ENCODE results near the gene CPNE4. TPM values are rescaled to one million over a fixed set of nuclear protein-coding genes. Genes with fewer than 3 reads are reported as not detected.

The CPNE4 gene
- total and polyA plus RNA-seq, 2 donors (not counting 3 experiments of a cell fraction or from before 2014, with no cell fraction given), result not detected

- H3K36me3 ChIP-seq (ENCODE audit: control insufficient read depth in 2 of 2, extremely low read depth in 1 of 2, insufficient read depth in 2 of 2, low read length in 2 of 2), result peaks cover 1 to 5% of the 10 kb centered on the region in 2 experiments
- intact Hi-C loops (cut with micrococcal nuclease) (loop anchor here (1.0 to 5.0 kb wide), 4 partner anchors 101 to 476 kb away; partner anchors contain the start of genes ASTE1 and NEK11), dilution Hi-C loops (cut with MboI; ENCODE audit: extremely low pct_ligation_motif_present, low sequenced_read_pairs) (no loop called here)
- H3K4me1 ChIP-seq (ENCODE audit: control insufficient read depth, extremely low read depth, insufficient read depth, low read length), result peaks cover 32% of the 10 kb centered on the region
- TF ChIP-seq POLR2AphosphoS5 (IDR thresholded peaks at IDR 0.05; ENCODE audit: insufficient read depth, low read depth, low read length) (no peak), FOS (IDR thresholded peaks at IDR 0.05; ENCODE audit: borderline replicate concordance, insufficient read depth, low read length) (peak; percentile 4)
- H3K27me3 ChIP-seq (ENCODE audit: control insufficient read depth in 2 of 2, insufficient read depth in 2 of 2, low read length in 2 of 2), result no peaks in the 10 kb centered on the region
- no peaks in the 10 kb centered on the region for H3K9me1 ChIP-seq (replicated peaks; ENCODE audit: control insufficient read depth, extremely low read depth, insufficient read depth, low read length)
- H3K79me2 ChIP-seq (ENCODE audit: control insufficient read depth, insufficient read depth, low read length), result peaks cover 38% of the 10 kb centered on the region
- H3K4me2 ChIP-seq (ENCODE audit: insufficient read depth, low read length), result peak overlapping the region; percentile 95
- peak; percentile 46 for FAIRE-seq
- no peaks in the 10 kb centered on the region for H3K9me3 ChIP-seq (replicated peaks; ENCODE audit: control insufficient read depth, insufficient read depth, low read length)
- CTCF ChIA-PET, result interaction anchor here (1.4 kb wide), 1 partner anchor 24 kb away, joined by 4 read pairs; no protein-coding TSS in a partner anchor
- peak overlapping the region; percentile 62 for H3K27ac ChIP-seq (ENCODE audit: insufficient read depth, low read depth, low read length)
- BruUV-seq (replicated peaks), result TSS peak; percentile 78
- peak; percentile 50 for DNase-seq (ENCODE audit: low read depth, low spot score)
- H2AFZ ChIP-seq (ENCODE audit: low read depth, low read length), result peak overlapping the region; percentile 94
- POLR2A ChIA-PET, result interaction anchor here (0.8 to 1.1 kb wide), 2 partner anchors 101 to 122 kb away, joined by 3 read pairs; partner anchors contain the start of gene NUDT16
- peak overlapping the region; percentile 88 for H3K9ac ChIP-seq (replicated peaks; ENCODE audit: extremely low read depth, insufficient read depth, low read length)
- H3K4me3 ChIP-seq (replicated peaks in 1 of 3; ENCODE audit: insufficient read depth in 1 of 3, low read depth in 1 of 3, low read length in 3 of 3), result peak overlapping the region; percentile 65 to 85 (median 85)
- no peaks in the 10 kb centered on the region for H4K20me1 ChIP-seq (replicated peaks; ENCODE audit: control insufficient read depth, extremely low read depth, insufficient read depth, low read length)
Measured at GRCh38 chr3:131503320-131503635, 531.5 kb downstream of the CPNE4 start.

DNA sequence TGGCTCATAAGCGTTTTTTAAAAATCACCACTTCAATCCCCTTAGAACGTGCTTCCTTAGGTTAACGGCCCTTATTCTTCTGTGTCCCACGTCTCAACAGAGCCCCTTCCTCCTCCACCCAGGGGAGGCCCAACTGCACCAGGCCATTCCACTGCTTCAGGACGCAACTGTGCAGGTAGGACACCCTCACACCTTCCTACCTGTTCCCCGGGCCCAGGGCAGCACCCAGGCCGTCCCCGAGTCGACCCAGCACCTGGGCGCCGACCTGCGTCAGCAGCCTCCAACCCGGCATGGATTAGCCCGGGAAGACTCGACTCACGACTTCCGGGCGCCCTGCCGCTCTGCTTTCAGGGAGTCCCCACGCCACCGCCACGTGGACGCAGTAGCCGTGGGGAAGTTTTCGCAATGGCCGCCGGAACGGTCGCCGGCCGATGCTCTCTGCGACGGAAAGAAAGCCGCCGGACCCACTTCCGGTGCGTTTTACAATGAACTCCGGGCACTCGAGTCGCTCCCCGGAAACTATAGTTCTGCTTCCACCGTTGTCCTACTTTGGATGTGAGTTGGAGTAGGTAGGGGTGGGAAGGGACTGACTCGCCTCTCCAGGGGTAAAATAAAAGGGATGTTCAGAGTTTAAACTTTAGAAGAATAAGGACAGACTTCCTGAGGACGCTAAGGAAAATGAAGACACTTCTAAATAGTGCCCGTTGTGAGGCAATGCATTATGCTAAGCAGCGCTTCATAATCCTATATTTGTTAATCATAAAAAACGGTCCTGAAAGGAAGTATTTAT lies 532.1 kb downstream of the CPNE4 start, which contains the start of gene MRPL3:
Gene MRPL3, minus strand, starts transcription at position 442 of the 790 bp plus-strand sequence. Its CDS starts 150 bp downstream, at position 292.
- dilution Hi-C loops (cut with MboI; ENCODE audit: extremely low pct_ligation_motif_present, low sequenced_read_pairs), result no loop called here

More for the DNA sequence above, 532.1 kb downstream of the CPNE4 start, which contains the start of gene MRPL3:
- Histone ChIP-seq H3K9ac (replicated peaks; ENCODE audit: extremely low read depth, insufficient read depth, low read length) (peak within 1 kb of the TSS; percentile 88), H2AFZ (ENCODE audit: low read depth, low read length) (peak within 1 kb of the TSS; percentile 94), H3K4me1 (ENCODE audit: control insufficient read depth, extremely low read depth, insufficient read depth, low read length) (peaks cover 32% of the 10 kb centered on the region), H3K27me3 (ENCODE audit: control insufficient read depth in 2 of 2, insufficient read depth in 2 of 2, low read length in 2 of 2) (no peaks in the 10 kb centered on the region), H3K36me3 (ENCODE audit: control insufficient read depth in 2 of 2, extremely low read depth in 1 of 2, insufficient read depth in 2 of 2, low read length in 2 of 2) (peaks cover 1 to 9% of the 10 kb centered on the region in 2 experiments), H3K9me1 (replicated peaks; ENCODE audit: control insufficient read depth, extremely low read depth, insufficient read depth, low read length) (no peaks in the 10 kb centered on the region), H3K4me3 (replicated peaks in 1 of 3; ENCODE audit: insufficient read depth in 1 of 3, low read depth in 1 of 3, low read length in 3 of 3) (peak within 1 kb of the TSS; percentile 65 to 85 (median 85)), H4K20me1 (replicated peaks; ENCODE audit: control insufficient read depth, extremely low read depth, insufficient read depth, low read length) (no peaks in the 10 kb centered on the region), H3K4me2 (ENCODE audit: insufficient read depth, low read length) (peak within 1 kb of the TSS; percentile 95), H3K9me3 (replicated peaks; ENCODE audit: control insufficient read depth, insufficient read depth, low read length) (no peaks in the 10 kb centered on the region), H3K79me2 (ENCODE audit: control insufficient read depth, insufficient read depth, low read length) (peaks cover 38% of the 10 kb centered on the region), H3K27ac (ENCODE audit: insufficient read depth, low read depth, low read length) (peak within 1 kb of the TSS; percentile 62)
- BruUV-seq (replicated peaks), result TSS peak; percentile 46
- TF ChIP-seq JUN (IDR thresholded peaks at IDR 0.05; ENCODE audit: borderline replicate concordance, insufficient read depth, insufficient read length, low read depth) (no peak), FOS (IDR thresholded peaks at IDR 0.05; ENCODE audit: borderline replicate concordance, insufficient read depth, low read length) (peak; percentile 4), MYC (IDR thresholded peaks at IDR 0.05; ENCODE audit: low read depth, low read length) (peak; percentile 92), POLR2AphosphoS5 (IDR thresholded peaks at IDR 0.05; ENCODE audit: insufficient read depth, low read depth, low read length) (peak; percentile 84), GATA2 (IDR thresholded peaks at IDR 0.05; ENCODE audit: insufficient read depth, insufficient read length, low read depth, low read length) (no peak), POLR2A (IDR thresholded peaks at IDR 0.05; ENCODE audit: low read depth, low read length) (peak; percentile 56), EZH2 (IDR thresholded peaks at IDR 0.05; ENCODE audit: borderline replicate concordance, low read depth, low read length, severe bottlenecking) (no peak)
- TF ChIP-seq, protein P1, sequence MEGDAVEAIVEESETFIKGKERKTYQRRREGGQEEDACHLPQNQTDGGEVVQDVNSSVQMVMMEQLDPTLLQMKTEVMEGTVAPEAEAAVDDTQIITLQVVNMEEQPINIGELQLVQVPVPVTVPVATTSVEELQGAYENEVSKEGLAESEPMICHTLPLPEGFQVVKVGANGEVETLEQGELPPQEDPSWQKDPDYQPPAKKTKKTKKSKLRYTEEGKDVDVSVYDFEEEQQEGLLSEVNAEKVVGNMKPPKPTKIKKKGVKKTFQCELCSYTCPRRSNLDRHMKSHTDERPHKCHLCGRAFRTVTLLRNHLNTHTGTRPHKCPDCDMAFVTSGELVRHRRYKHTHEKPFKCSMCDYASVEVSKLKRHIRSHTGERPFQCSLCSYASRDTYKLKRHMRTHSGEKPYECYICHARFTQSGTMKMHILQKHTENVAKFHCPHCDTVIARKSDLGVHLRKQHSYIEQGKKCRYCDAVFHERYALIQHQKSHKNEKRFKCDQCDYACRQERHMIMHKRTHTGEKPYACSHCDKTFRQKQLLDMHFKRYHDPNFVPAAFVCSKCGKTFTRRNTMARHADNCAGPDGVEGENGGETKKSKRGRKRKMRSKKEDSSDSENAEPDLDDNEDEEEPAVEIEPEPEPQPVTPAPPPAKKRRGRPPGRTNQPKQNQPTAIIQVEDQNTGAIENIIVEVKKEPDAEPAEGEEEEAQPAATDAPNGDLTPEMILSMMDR (IDR thresholded peaks at IDR 0.05; ENCODE audit: extremely low read depth in 1 of 2, insufficient read depth in 1 of 2, low read depth in 1 of 2, low read length in 2 of 2), result no peak
- TF ChIP-seq, protein P2, sequence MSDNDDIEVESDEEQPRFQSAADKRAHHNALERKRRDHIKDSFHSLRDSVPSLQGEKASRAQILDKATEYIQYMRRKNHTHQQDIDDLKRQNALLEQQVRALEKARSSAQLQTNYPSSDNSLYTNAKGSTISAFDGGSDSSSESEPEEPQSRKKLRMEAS (IDR thresholded peaks at IDR 0.05; ENCODE audit: insufficient read depth, insufficient read length), result peak; percentile 94
- DNase-seq (ENCODE audit: low read depth, low spot score), result peak; percentile 67
- ChIA-PET POLR2A (no interaction called here), CTCF (interaction anchor here (1.4 kb wide), 1 partner anchor 24 kb away, joined by 4 read pairs; no protein-coding TSS in a partner anchor)
- peak; percentile 69 for FAIRE-seq
- intact Hi-C loops (cut with micrococcal nuclease), result loop anchor here (1.0 to 5.0 kb wide), 4 partner anchors 100 to 476 kb away; partner anchors contain the start of genes ASTE1 and NEK11

All from endothelial cell of umbilical vein (primary cell).